Neural progenitor cell (in vitro differentiated cells): Measurements from ENCODE around the gene PKNOX2. TPM values are rescaled to one million over a fixed set of nuclear protein-coding genes. Genes with fewer than 3 reads are reported as not detected.
A peak's percentile ranks its signal among the peaks of the same experiment; 100 is the strongest.

Experiments
- DNase-seq: peaks from one replicate; pipeline ENCODE4 v3.0.0-alpha.2; 2016; ENCODE audit warnings: low spot score
- H2AFZ ChIP-seq: fragments of 200-600 bp; sonication (generic); replicated peaks from 2 replicates; pipeline ENCODE4 v1.6.1; 2016; ENCODE audit warnings: antibody characterized with exemption
- H3F3A ChIP-seq: fragments of 200-600 bp; sonication (generic); 2 replicates; pipeline ENCODE4 v1.6.1; 2016; ENCODE audit warnings: antibody characterized with exemption, low read depth
- H3K27ac ChIP-seq: fragments of 200-600 bp; sonication (generic); 2 replicates; pipeline ENCODE4 v1.5.1; 2016; ENCODE audit warnings: mild to moderate bottlenecking
- H3K27me3 ChIP-seq: fragments of 200-600 bp; sonication (generic); 2 replicates; pipeline ENCODE4 v1.6.1; 2016; ENCODE audit warnings: mild to moderate bottlenecking, moderate library complexity
- H3K36me3 ChIP-seq: fragments of 200-600 bp; sonication (generic); 2 replicates; pipeline ENCODE4 v1.5.1; 2016
- H3K4me1 ChIP-seq: fragments of 200-600 bp; sonication (generic); 2 replicates; pipeline ENCODE4 v1.6.1; 2016; ENCODE audit warnings: mixed run types
- H3K4me2 ChIP-seq: fragments of 200-600 bp; sonication (generic); 2 replicates; pipeline ENCODE4 v1.6.1; 2016
- H3K4me3 ChIP-seq: fragments of 200-600 bp; sonication (generic); 2 replicates; pipeline ENCODE4 v1.5.1; 2016
- H3K79me2 ChIP-seq: fragments of 200-600 bp; sonication (generic); 2 replicates; pipeline ENCODE4 v1.6.1; 2016; ENCODE audit warnings: low read depth
- H3K9ac ChIP-seq: fragments of 200-600 bp; sonication (generic); 2 replicates; pipeline ENCODE4 v1.6.1; 2016
- H3K9me3 ChIP-seq: fragments of 200-600 bp; sonication (generic); 2 replicates; pipeline ENCODE4 v1.5.1; 2016; ENCODE audit warnings: low read depth
- H4K20me1 ChIP-seq: fragments of 200-600 bp; sonication (generic); 2 replicates; pipeline ENCODE4 v1.6.1; 2016; ENCODE audit warnings: low read depth
- H3K27ac Mint-ChIP-seq: 3 replicates; pipeline ENCODE4 v1.8.0; 2021; ENCODE audit warnings: mixed read lengths
- H3K27me3 Mint-ChIP-seq: 2 replicates; pipeline ENCODE4 v1.8.0; 2022; ENCODE audit warnings: low read depth, mild to moderate bottlenecking, inconsistent platforms, moderate library complexity, mixed read lengths; ENCODE audit not compliant: insufficient read depth
- H3K36me3 Mint-ChIP-seq: 3 replicates; pipeline ENCODE4 v1.8.0; 2021; ENCODE audit warnings: mixed read lengths
- H3K4me1 Mint-ChIP-seq: 3 replicates; pipeline ENCODE4 v1.8.0; 2021; ENCODE audit warnings: mixed read lengths
- H3K4me3 Mint-ChIP-seq: 3 replicates; pipeline ENCODE4 v1.8.0; 2021; ENCODE audit warnings: mild to moderate bottlenecking, moderate library complexity, mixed read lengths
- H3K9me3 Mint-ChIP-seq: 3 replicates; pipeline ENCODE4 v1.8.0; 2020; ENCODE audit warnings: mixed read lengths
- CTCF ChIP-seq: fragments of 200-600 bp; sonication (generic); IDR thresholded peaks from 2 replicates; pipeline ENCODE4 v1.5.1; 2017; ENCODE audit warnings: antibody characterized with exemption, mild to moderate bottlenecking
- EZH2 ChIP-seq: fragments of 200-600 bp; sonication (generic); IDR thresholded peaks from 2 replicates; pipeline ENCODE4 v1.6.1; 2017; ENCODE audit warnings: antibody characterized with exemption, mild to moderate bottlenecking, moderate library complexity
- EZH2phosphoT487 ChIP-seq: fragments of 200-600 bp; sonication (generic); IDR thresholded peaks from 2 replicates; pipeline ENCODE4 v1.6.1; 2017; ENCODE audit warnings: antibody characterized with exemption
- total RNA-seq: library from RNA; depleted of rRNA; stranded (reverse); fragments of >200 nt; gene quantifications from 2 replicates; pipeline ENCODE4 v1.2.3, GENCODE V29; 2015; ENCODE audit warnings: low replicate concordance

PKNOX2 gene
- total RNA-seq, 1 donor from 2014 or later, result 4.3 TPM

GRCh38 chr11:125435461-125436238 lies 271.1 kb downstream of the PKNOX2 start:
- no peaks in the 10 kb centered on the region for H3K9me3 ChIP-seq
- TF ChIP-seq EZH2phosphoT487 (no peak), EZH2 (no peak), CTCF (no peak)
- Mint-ChIP-seq H3K4me1 (peaks cover 21% of the 10 kb centered on the region), H3K9me3 (no peaks in the 10 kb centered on the region), H3K36me3 (peaks cover 14% of the 10 kb centered on the region), H3K27me3 (peaks cover 7% of the 10 kb centered on the region), H3K27ac (no peak overlapping the region), H3K4me3 (no peak overlapping the region)
- H3K4me2 ChIP-seq, result no peak overlapping the region
- no peak overlapping the region for H3K27ac ChIP-seq
- no peaks in the 10 kb centered on the region for H3K79me2 ChIP-seq
- no peaks in the 10 kb centered on the region for H4K20me1 ChIP-seq
- H3K4me3 ChIP-seq, result no peak overlapping the region
- H3K36me3 ChIP-seq, result no peaks in the 10 kb centered on the region
- H3K4me1 ChIP-seq, result no peaks in the 10 kb centered on the region
- peaks cover 2% of the 10 kb centered on the region for H3F3A ChIP-seq
- DNase-seq, result no peak
- no peak overlapping the region for H2AFZ ChIP-seq
- no peak overlapping the region for H3K9ac ChIP-seq
- H3K27me3 ChIP-seq, result no peaks in the 10 kb centered on the region

GRCh38 chr11:125441648-125442410 lies 277.3 kb downstream of the PKNOX2 start:
- no peaks in the 10 kb centered on the region for H3K79me2 ChIP-seq
- H2AFZ ChIP-seq, result no peak overlapping the region
- H4K20me1 ChIP-seq, result peaks cover 38% of the 10 kb centered on the region
- H3K36me3 Mint-ChIP-seq, result peaks cover 14% of the 10 kb centered on the region
- no peak overlapping the region for H3K9ac ChIP-seq
- peaks cover 52% of the 10 kb centered on the region for H3F3A ChIP-seq
- peaks cover 42% of the 10 kb centered on the region for H3K4me1 ChIP-seq
- H3K27me3 Mint-ChIP-seq, result peaks cover 4% of the 10 kb centered on the region
- H3K27me3 ChIP-seq, result no peaks in the 10 kb centered on the region
- no peaks in the 10 kb centered on the region for H3K9me3 Mint-ChIP-seq
- H3K36me3 ChIP-seq, result no peaks in the 10 kb centered on the region
- H3K27ac ChIP-seq, result no peak overlapping the region
- no peaks in the 10 kb centered on the region for H3K9me3 ChIP-seq
- H3K4me3 Mint-ChIP-seq, result no peak overlapping the region
- DNase-seq, result peak; percentile 59
- no peak overlapping the region for H3K27ac Mint-ChIP-seq
- TF ChIP-seq CTCF (no peak), EZH2phosphoT487 (no peak), EZH2 (no peak)
- peaks cover 52% of the 10 kb centered on the region for H3K4me1 Mint-ChIP-seq
- no peak overlapping the region for H3K4me3 ChIP-seq
- peak overlapping the region; percentile 34 for H3K4me2 ChIP-seq

- H3K36me3 ChIP-seq, result no peaks in the 10 kb centered on the region
- H3K4me3 ChIP-seq, result no peak overlapping the region
- no peak overlapping the region for H3K27ac Mint-ChIP-seq
- H3K4me1 Mint-ChIP-seq, result peaks cover 52% of the 10 kb centered on the region
- H3K4me1 ChIP-seq, result peaks cover 42% of the 10 kb centered on the region
- peaks cover 17% of the 10 kb centered on the region for H3K36me3 Mint-ChIP-seq
- H3K27me3 ChIP-seq, result no peaks in the 10 kb centered on the region
- peaks cover 4% of the 10 kb centered on the region for H3K27me3 Mint-ChIP-seq
- H3K4me3 Mint-ChIP-seq, result no peak overlapping the region
- peak overlapping the region; percentile 7 for H3K4me2 ChIP-seq
- H2AFZ ChIP-seq, result no peak overlapping the region
- H3F3A ChIP-seq, result peaks cover 52% of the 10 kb centered on the region
- no peaks in the 10 kb centered on the region for H3K9me3 Mint-ChIP-seq
- no peak overlapping the region for H3K27ac ChIP-seq
- H3K9ac ChIP-seq, result no peak overlapping the region
- no peaks in the 10 kb centered on the region for H3K9me3 ChIP-seq
- H4K20me1 ChIP-seq, result peaks cover 38% of the 10 kb centered on the region
- DNase-seq, result no peak
- H3K79me2 ChIP-seq, result no peaks in the 10 kb centered on the region
- TF ChIP-seq CTCF (no peak), EZH2 (no peak), EZH2phosphoT487 (no peak)
Observed at GRCh38 chr11:125442946-125443345, 278.4 kb downstream of the PKNOX2 start.
